DOHH2 (cell line): ENCODE data around the gene ELMOD3.

Experiments used
- H3F3A ChIP-seq: fragments of 200-600 bp; sonication (generic), shearing (Covaris generic); 2 replicates; pipeline ENCODE4 v1.6.0; 2016; ENCODE audit warnings: antibody characterized with exemption, mild to moderate bottlenecking; ENCODE audit not compliant: control insufficient read depth, insufficient read depth
- H3K27ac ChIP-seq: fragments of 200-600 bp; sonication (generic); 2 replicates; pipeline ENCODE4 v1.5.1; 2014; ENCODE audit warnings: low read depth, mild to moderate bottlenecking, low read length, moderate library complexity
- H3K27me3 ChIP-seq: fragments of 200-600 bp; sonication (generic); 2 replicates; pipeline ENCODE4 v1.6.1; 2014; ENCODE audit warnings: mild to moderate bottlenecking, low read length, mixed read lengths; ENCODE audit not compliant: control insufficient read depth
- H3K36me3 ChIP-seq: fragments of 200-600 bp; sonication (generic); 2 replicates; pipeline ENCODE4 v1.6.1; 2014; ENCODE audit warnings: mild to moderate bottlenecking, low read length, moderate library complexity, mixed read lengths; ENCODE audit not compliant: control insufficient read depth
- H3K4me1 ChIP-seq: fragments of 200-600 bp; sonication (generic); 2 replicates; pipeline ENCODE4 v1.6.1; 2014; ENCODE audit warnings: mild to moderate bottlenecking, low read length, mixed read lengths; ENCODE audit not compliant: control insufficient read depth
- H3K4me2 ChIP-seq: fragments of 200-600 bp; sonication (generic); 2 replicates; pipeline ENCODE4 v1.6.0; 2014; ENCODE audit warnings: mild to moderate bottlenecking, low read length, moderate library complexity
- H3K4me3 ChIP-seq: fragments of 200-600 bp; sonication (generic); 2 replicates; pipeline ENCODE4 v1.5.1; 2014; ENCODE audit warnings: mild to moderate bottlenecking, low read length, mixed read lengths
- H3K79me2 ChIP-seq: fragments of 200-600 bp; sonication (generic); 2 replicates; pipeline ENCODE4 v1.6.1; 2014; ENCODE audit warnings: mild to moderate bottlenecking, low read length, mixed read lengths; ENCODE audit not compliant: control insufficient read depth
- H3K9me2 ChIP-seq: fragments of 200-600 bp; sonication (generic); replicated peaks from 2 replicates; pipeline ENCODE4 v1.6.1; 2014; ENCODE audit warnings: mild to moderate bottlenecking, low read length, mixed read lengths; ENCODE audit not compliant: control insufficient read depth
- H3K9me3 ChIP-seq: fragments of 200-600 bp; sonication (generic); 2 replicates; pipeline ENCODE4 v1.6.1; 2014; ENCODE audit warnings: antibody characterized with exemption, low read length, mixed read lengths; ENCODE audit not compliant: control insufficient read depth, insufficient read depth
- H4K20me1 ChIP-seq: fragments of 200-600 bp; sonication (generic); 2 replicates; pipeline ENCODE4 v1.6.0; 2014; ENCODE audit warnings: low read depth, mild to moderate bottlenecking, antibody characterized with exemption, low read length, moderate library complexity; ENCODE audit not compliant: control insufficient read depth, insufficient read depth
- CTCF ChIP-seq: fragments of 200-600 bp; sonication (generic); IDR thresholded peaks from one replicate; pipeline ENCODE4 v1.5.1; 2014; ENCODE audit warnings: antibody characterized with exemption, mild to moderate bottlenecking, low read depth, low read length; ENCODE audit not compliant: poor library complexity, severe bottlenecking
- EZH2phosphoT487 ChIP-seq: fragments of 200-600 bp; sonication (generic); IDR thresholded peaks from 2 replicates; pipeline ENCODE4 v1.6.1; 2017; ENCODE audit warnings: borderline replicate concordance, mild to moderate bottlenecking, antibody characterized with exemption, low read length, moderate library complexity, mixed read lengths

The ELMOD3 gene

GRCh38 chr2:85354286-85355072 lies at the start of gene ELMOD3, which contains the start of gene RETSAT:
Gene ELMOD3, plus strand, starts transcription at chr2:85354769. Its CDS starts 2,430 bp downstream, at chr2:85357199.
Gene RETSAT, minus strand, starts transcription at chr2:85354528. Its CDS starts 21 bp downstream, at chr2:85354507.
- H3K9me3 ChIP-seq: no peaks in the 10 kb centered on the region
- H4K20me1 ChIP-seq: no peaks in the 10 kb centered on the region
- H3K27ac ChIP-seq: peak within 1 kb of the TSS; percentile 24
- TF ChIP-seq CTCF: no peak
- no peak for TF ChIP-seq EZH2phosphoT487
- no peaks in the 10 kb centered on the region for H3F3A ChIP-seq
- peak within 1 kb of the TSS; percentile 91 for H3K4me3 ChIP-seq
- no peaks in the 10 kb centered on the region for H3K9me2 ChIP-seq
- peaks cover 34% of the 10 kb centered on the region for H3K79me2 ChIP-seq
- no peaks in the 10 kb centered on the region for H3K27me3 ChIP-seq
- peaks cover 19% of the 10 kb centered on the region for H3K4me1 ChIP-seq
- H3K36me3 ChIP-seq: peaks cover 44% of the 10 kb centered on the region
- H3K4me2 ChIP-seq: peak within 1 kb of the TSS; percentile 96

- Histone ChIP-seq H3K9me2 (no peaks in the 10 kb centered on the region), H3K79me2 (no peaks in the 10 kb centered on the region), H3K27ac (no peak overlapping the region), H3K36me3 (no peaks in the 10 kb centered on the region), H3K4me2 (peak overlapping the region; percentile 70), H3K27me3 (peaks cover 51% of the 10 kb centered on the region), H3K9me3 (no peaks in the 10 kb centered on the region), H4K20me1 (no peaks in the 10 kb centered on the region), H3K4me1 (peaks cover 24% of the 10 kb centered on the region), H3F3A (no peaks in the 10 kb centered on the region), H3K4me3 (peak overlapping the region; percentile 57)
- no peak for TF ChIP-seq EZH2phosphoT487
- no peak for TF ChIP-seq CTCF
Observed at GRCh38 chr2:85307527-85307897, 47.1 kb upstream of the ELMOD3 start.

- no peaks in the 10 kb centered on the region for H4K20me1 ChIP-seq
- H3K4me1 ChIP-seq: peaks cover 24% of the 10 kb centered on the region
- no peaks in the 10 kb centered on the region for H3K9me2 ChIP-seq
- H3K36me3 ChIP-seq: no peaks in the 10 kb centered on the region
- no peak overlapping the region for H3K27ac ChIP-seq
- TF ChIP-seq EZH2phosphoT487 (no peak), CTCF (no peak)
- H3K4me2 ChIP-seq: no peak overlapping the region
- H3F3A ChIP-seq: no peaks in the 10 kb centered on the region
- H3K4me3 ChIP-seq: no peak overlapping the region
- no peaks in the 10 kb centered on the region for H3K79me2 ChIP-seq
- H3K9me3 ChIP-seq: no peaks in the 10 kb centered on the region
- peaks cover 51% of the 10 kb centered on the region for H3K27me3 ChIP-seq
Observed at GRCh38 chr2:85308201-85308600, 46.4 kb upstream of the ELMOD3 start.
